K562 (cell line): ENCODE measurements around the gene B3GALT5. TPM values are rescaled to one million over a fixed set of nuclear protein-coding genes. Genes with fewer than 3 reads are reported as not detected.
"Not testable (repeated sequence)": the region's sequence is repeated elsewhere in the genome, so short reads cannot be mapped to it uniquely, and the experiment has no call there.

Source experiments
- ATAC-seq: fragments of 200-7000 bp; cut with Tn5 transposase; 3 replicates; pipeline ENCODE4 v1.9.1; 2020; ENCODE audit warnings: moderate library complexity
- BruUV-seq: library from RNA; stranded (reverse); fragments of 400-500 nt; replicated peaks from 2 replicates; lab custom pipeline; 2021; lab: Mats Ljungman, UMichigan
- CTCF ChIA-PET: fragments of 300-600 bp; formaldehyde crosslinking; extraction: SDS; loops from one replicate; lab custom pipeline; 2021; ENCODE audit warnings: low intra/inter-chr PET ratio; lab: Yijun Ruan, JAX
- POLR2A ChIA-PET: fragments of 300-600, 350-650 bp; sonication (Branson Sonifier 250); formaldehyde crosslinking; extraction: SDS; loops from one replicate; lab custom pipeline; 2021; ENCODE audit warnings: antibody characterized with exemption, inconsistent platforms; lab: Yijun Ruan, JAX
- DNase-seq, 4 experiments: peaks; one replicate each; pipeline versions ENCODE4 v3.0.0 to v3.0.0-alpha.2; 2011 to 2018; ENCODE audit warnings: low spot score in 3 of 4, mixed read lengths in 3 of 4; ENCODE audit errors: extremely low read depth in 1 of 4
- FAIRE-seq: peaks from 2 replicates; lab custom pipeline; 2011; peaks lifted over from hg19 to GRCh38; lab: Jason Lieb, UNC
- H2AFZ ChIP-seq: 2 replicates; pipeline ENCODE4 v1.6.0; 2011; ENCODE audit warnings: low read depth, low read length, control low read depth, inconsistent platforms
- H3K27ac ChIP-seq: fragments of 200-600 bp; 3 replicates; pipeline ENCODE4 v1.8.0; 2011; ENCODE audit warnings: low read depth, mild to moderate bottlenecking, control low read depth, inconsistent platforms, low read length, moderate library complexity, mixed read lengths; ENCODE audit errors: extremely low read depth
- H3K27me3 ChIP-seq, 2 experiments: fragments of 300-600 bp in 1 of 2; 2 replicates in 1 of 2; 3 replicates in 1 of 2; pipeline versions ENCODE4 v1.6.0 to v1.8.0; 2011; ENCODE audit warnings: inconsistent platforms in 2 of 2, low read length in 2 of 2, mild to moderate bottlenecking in 1 of 2, mixed read lengths in 1 of 2, moderate library complexity in 1 of 2; ENCODE audit not compliant: control insufficient read depth in 2 of 2, insufficient read depth in 2 of 2
- H3K36me3 ChIP-seq: fragments of 300-600 bp; 3 replicates; pipeline ENCODE4 v1.8.0; 2011; ENCODE audit warnings: mild to moderate bottlenecking, low read length, inconsistent platforms; ENCODE audit not compliant: control insufficient read depth, insufficient read depth
- H3K4me1 ChIP-seq, 2 experiments: fragments of 200-600 bp in 1 of 2; replicated peaks in 1 of 2; 2 replicates in 1 of 2; 3 replicates in 1 of 2; pipeline versions ENCODE4 v1.5.1 to v1.8.0; 2011; ENCODE audit warnings: inconsistent platforms in 2 of 2, low read length in 2 of 2, mild to moderate bottlenecking in 1 of 2, mixed read lengths in 1 of 2, moderate library complexity in 1 of 2; ENCODE audit not compliant: control insufficient read depth in 2 of 2, insufficient read depth in 2 of 2
- H3K4me2 ChIP-seq: 2 replicates; pipeline ENCODE4 v1.6.1; 2011; ENCODE audit warnings: low read length, control low read depth, inconsistent platforms, mixed read lengths; ENCODE audit not compliant: insufficient read depth
- H3K4me3 ChIP-seq: fragments of 200-600 bp; sonication (generic), shearing (Covaris generic); 2 replicates; pipeline ENCODE4 v1.5.1; 2016; ENCODE audit warnings: control low read depth, inconsistent platforms
- H3K79me2 ChIP-seq: fragments of 200-600 bp; 3 replicates; pipeline ENCODE4 v1.8.0; 2011; ENCODE audit warnings: low read length, inconsistent platforms; ENCODE audit not compliant: control insufficient read depth, insufficient read depth
- H3K9ac ChIP-seq, 2 experiments: 2 replicates each; pipeline versions ENCODE4 v1.6.0 to v1.6.1; 2011; ENCODE audit warnings: low read depth in 2 of 2, low read length in 2 of 2, control low read depth in 1 of 2, inconsistent platforms in 1 of 2, mild to moderate bottlenecking in 1 of 2, mixed read lengths in 1 of 2; ENCODE audit not compliant: insufficient read depth in 1 of 2
- H3K9me1 ChIP-seq: one replicate; pipeline ENCODE4 v1.6.0; 2011; ENCODE audit warnings: inconsistent platforms, mild to moderate bottlenecking, low read length, moderate library complexity; ENCODE audit not compliant: control insufficient read depth, insufficient read depth
- H3K9me3 ChIP-seq: replicated peaks from 2 replicates; pipeline ENCODE4 v1.5.1; 2011; ENCODE audit warnings: low read depth, low read length, inconsistent platforms; ENCODE audit not compliant: control insufficient read depth, insufficient read depth
- H4K20me1 ChIP-seq: replicated peaks from 2 replicates; pipeline ENCODE4 v1.6.1; 2011; ENCODE audit warnings: low read length, inconsistent platforms, mixed read lengths; ENCODE audit not compliant: control insufficient read depth, insufficient read depth
- ARID1B ChIP-seq: fragments of 450-650 bp; IDR thresholded peaks from 2 replicates; pipeline ENCODE4 v1.6.1; 2016; ENCODE audit warnings: antibody characterized with exemption, mild to moderate bottlenecking, inconsistent platforms
- CBFA2T3 ChIP-seq: fragments of 450-650 bp; IDR thresholded peaks from 2 replicates; pipeline ENCODE4 v1.6.1; 2017
- ESRRA ChIP-seq: fragments of 450-650 bp; IDR thresholded peaks from 2 replicates; pipeline ENCODE4 v1.6.1; 2014; ENCODE audit warnings: low read depth, mild to moderate bottlenecking, moderate library complexity, borderline replicate concordance
- HDAC3 ChIP-seq: fragments of 450-650 bp; IDR thresholded peaks from 2 replicates; pipeline ENCODE4 v1.6.1; 2018; ENCODE audit warnings: borderline replicate concordance, mild to moderate bottlenecking, moderate library complexity; ENCODE audit not compliant: partially characterized antibody
- MCM5 ChIP-seq: fragments of 450-650 bp; IDR thresholded peaks from 2 replicates; pipeline ENCODE4 v1.6.1; 2016; ENCODE audit warnings: low read depth
- MEIS2 ChIP-seq: fragments of 450-650 bp; IDR thresholded peaks from 2 replicates; pipeline ENCODE4 v1.6.1; 2014; ENCODE audit warnings: mild to moderate bottlenecking; ENCODE audit not compliant: partially characterized antibody
- PCBP2 ChIP-seq: fragments of 200-400 bp; formaldehyde crosslinking; IDR thresholded peaks from 2 replicates; pipeline ENCODE4 v1.6.1; 2018; ENCODE audit warnings: low read length, low read depth, mild to moderate bottlenecking, moderate library complexity; ENCODE audit not compliant: poor library complexity, severe bottlenecking
- RCOR1 ChIP-seq, 2 experiments: IDR thresholded peaks; 2 replicates each; pipeline ENCODE4 v1.6.1; 2012; ENCODE audit warnings: low read depth in 2 of 2, low read length in 2 of 2, borderline replicate concordance in 1 of 2, improper control_type of control experiment in 1 of 2
- TEAD4 ChIP-seq, 2 experiments: sonication (generic) in 1 of 2; formaldehyde crosslinking in 1 of 2; IDR thresholded peaks; 2 replicates each; pipeline versions ENCODE4 v1.6.1 to v1.8.0; 2012 to 2022; ENCODE audit warnings: borderline replicate concordance in 1 of 2, inconsistent platforms in 1 of 2, low read length in 1 of 2, mild to moderate bottlenecking in 1 of 2, missing genetic modification reagents in 1 of 2
- ZNF3 ChIP-seq: fragments of 250-450 bp; sonication (Bioruptor Pico); IDR thresholded peaks from 2 replicates; pipeline ENCODE4 v1.5.0; 2021; ENCODE audit warnings: mild to moderate bottlenecking, moderate library complexity
- ZNF583 ChIP-seq: fragments of 250-450 bp; sonication (Bioruptor Pico); IDR thresholded peaks from 2 replicates; pipeline ENCODE4 v1.4.0; 2020
- ZSCAN29 ChIP-seq: fragments of 450-650 bp; IDR thresholded peaks from 2 replicates; pipeline ENCODE4 v1.6.1; 2017
- WGBS: fragments of 100-300 bp; shearing (Covaris generic); methylation state at CpG from one replicate; pipeline ENCODE4 v1.1.6; 2016; ENCODE audit warnings: low coverage, mixed read lengths; ENCODE audit not compliant: insufficient coverage; ENCODE audit errors: missing lambda C conversion rate; 5-methylcytosine and 5-hydroxymethylcytosine counted together
- in situ Hi-C: fragments of 300-500 bp; cut with MboI; formaldehyde crosslinking; loops from 4 replicates; pipeline ENCODE4 v1.15.0; 2018; ENCODE audit warnings: inconsistent platforms, mixed read lengths
- intact Hi-C: fragments of 100-400 bp; cut with micrococcal nuclease; formaldehyde crosslinking; loops from 2 replicates; pipeline ENCODE4 v1.14.2; 2022
- polyA plus RNA-seq, 8 experiments: library from polyadenylated mRNA; depleted of rRNA in 4 of 8; stranded (reverse) in 5 of 8; unstranded in 3 of 8; fragments of >200 nt; fragmentation: Nextera tagmentation in 2 of 8; fragmentation: Illumina TruSeq in 1 of 8; extraction: Ambion mirVana in 2 of 8; extraction: Trizol in 1 of 8; gene quantifications; 2 replicates each; pipeline versions ENCODE4 v1.2.1 to v1.2.3, GENCODE V29; 2011 to 2014; ENCODE audit warnings: inconsistent platforms in 1 of 8, missing spikeins in 1 of 8
- total RNA-seq, 7 experiments: library from RNA; depleted of rRNA in 6 of 7; stranded (reverse); fragments of >200 nt in 6 of 7; fragmentation: Illumina TruSeq in 2 of 7; extraction: Trizol in 2 of 7; gene quantifications; 2 replicates each; pipeline versions ENCODE4 v1.2.1 to v1.2.3, GENCODE V29; 2011 to 2021; ENCODE audit warnings: low replicate concordance in 1 of 7

The B3GALT5 gene
- total and polyA plus RNA-seq, 9 of the 15 experiments (the other 6 are each of a cell fraction or from before 2014, with no cell fraction given): 0.02 TPM; not detected in 8

GRCh38 chr21:39582749-39583148, 30.0 kb upstream of the B3GALT5 start (continued):
- TF ChIP-seq ZNF3: no peak

GRCh38 chr21:39583586-39583985, 29.2 kb upstream of the B3GALT5 start:
- WGBS: 0% methylated on average over 2 of the region's 2 CpGs
- H3K4me2 ChIP-seq, DNase-seq, H3K9ac ChIP-seq, H3K9me1 ChIP-seq, FAIRE-seq, H3K27ac ChIP-seq, BruUV-seq, H4K20me1 ChIP-seq, H3K9me3 ChIP-seq, in situ Hi-C loops, H2AFZ ChIP-seq, CTCF ChIA-PET: not testable (repeated sequence)
- peaks cover 8 to 14% of the 10 kb centered on the region in 2 experiments; a peak in 3 of 5 replicates for H3K27me3 ChIP-seq
- TF ChIP-seq PCBP2: peak; percentile 11
- TF ChIP-seq, all 486 proteins: peak for 1; not testable (repeated sequence) for 485
- H3K4me3 ChIP-seq, H3K79me2 ChIP-seq, H3K4me1 ChIP-seq, POLR2A ChIA-PET, H3K36me3 ChIP-seq, intact Hi-C loops, ATAC-seq: not testable (repeated sequence)

DNA sequence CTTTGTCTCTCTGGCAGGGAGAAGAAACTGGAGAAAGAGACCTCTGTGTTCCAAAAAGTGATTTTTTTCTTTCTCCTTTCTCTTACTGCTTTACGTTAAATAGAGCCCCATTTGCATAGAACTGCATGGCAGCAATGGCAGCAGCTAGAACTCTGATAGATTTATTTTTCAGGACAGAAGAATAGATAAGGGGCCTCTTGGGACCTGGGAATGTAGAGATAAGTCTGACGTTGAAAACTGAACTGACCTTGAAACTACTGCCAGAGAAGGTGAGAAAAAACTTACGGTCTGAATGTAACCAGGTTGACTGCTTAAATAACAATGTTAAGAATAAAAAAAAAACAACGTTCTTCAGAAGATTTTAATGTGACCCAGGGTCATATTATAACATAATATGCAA, 25.4 kb upstream of the B3GALT5 start:
- ATAC-seq (no peak; the same call in 2 of the 3 replicates), FAIRE-seq (no peak), DNase-seq (peak in 1 of 4 experiments; percentile 9)
- Histone ChIP-seq H3K4me3 (no peak overlapping the region), H3K4me2 (no peak overlapping the region; the same call in 1 of the 2 replicates), H3K4me1 (no peaks in the 10 kb centered on the region), H3K9me1 (no peaks in the 10 kb centered on the region), H2AFZ (no peak overlapping the region), H3K27ac (no peak overlapping the region), H3K27me3 (0 out of 5 replicates have a peak, but pooled peaks cover 0 to 2% of the 10 kb centered on the region in 2 experiments), H3K9ac (no peak overlapping the region), H3K9me3 (no peaks in the 10 kb centered on the region), H4K20me1 (no peaks in the 10 kb centered on the region), H3K79me2 (no peaks in the 10 kb centered on the region), H3K36me3 (no peaks in the 10 kb centered on the region)
- BruUV-seq: no TSS peak
- intact Hi-C loops: no loop called here
- WGBS: 1% methylated on average over 4 of the region's 4 CpGs
- in situ Hi-C loops: no loop called here
- ChIA-PET CTCF (no interaction called here), POLR2A (interaction anchor here (0.7 kb wide), 1 partner anchor 1786 kb away, joined by 4 read pairs; no protein-coding TSS in a partner anchor)
- TF ChIP-seq TEAD4 (IDR thresholded peaks at IDR 0.05; ENCODE audit: low read length): 0 out of 2 replicates have a peak, but pooled peaks have one; percentile 30
- no peak for TF ChIP-seq TEAD4 (CRISPR knock-in tag; IDR thresholded peaks at IDR 0.05; ENCODE audit: borderline replicate concordance)
- TF ChIP-seq RCOR1 (IDR thresholded peaks at IDR 0.05; ENCODE audit: borderline replicate concordance in 1 of 2, low read depth in 2 of 2, low read length in 2 of 2): 0 out of 4 replicates have a peak, but pooled peaks of 1 of the 2 experiments have one; percentile 17
- TF ChIP-seq MCM5: no peak
- TF ChIP-seq MEIS2: peak; percentile 90
- TF ChIP-seq ZSCAN29: no peak
- peak; percentile 63 for TF ChIP-seq ARID1B
- TF ChIP-seq HDAC3: no peak
- no peak for TF ChIP-seq ZNF583
- peak; percentile 40 for TF ChIP-seq CBFA2T3
- TF ChIP-seq ESRRA: peak; percentile 91
